HEK293T (cell line): Measurements from ENCODE around the gene TIPIN.
A peak's percentile ranks its signal among the peaks of the same experiment; 100 is the strongest.

Experiments
- CTCF ChIA-PET: fragments of 350-600 bp; formaldehyde crosslinking; extraction: SDS; loops from one replicate; lab custom pipeline; 2021; ENCODE audit warnings: antibody characterized with exemption, inconsistent platforms; lab: Yijun Ruan, JAX
- POLR2A ChIA-PET: fragments of 350-600 bp; formaldehyde crosslinking; extraction: SDS; loops from one replicate; lab custom pipeline; 2020; ENCODE audit warnings: antibody characterized with exemption, inconsistent platforms; lab: Yijun Ruan, JAX
- DNase-seq: peaks from one replicate; pipeline ENCODE4 v3.0.0; 2012; ENCODE audit warnings: mixed read lengths; ENCODE audit errors: extremely low spot score
- ARNT ChIP-seq: fragments of 450-650 bp; IDR thresholded peaks from 2 replicates; pipeline ENCODE4 v1.6.1; 2017; ENCODE audit warnings: mild to moderate bottlenecking
- BHLHE40 ChIP-seq: fragments of 450-650 bp; IDR thresholded peaks from 2 replicates; pipeline ENCODE4 v1.6.1; 2016; ENCODE audit warnings: mild to moderate bottlenecking, moderate library complexity, borderline replicate concordance
- CTBP1 ChIP-seq: fragments of 450-650 bp; IDR thresholded peaks from 2 replicates; pipeline ENCODE4 v1.6.1; 2016; ENCODE audit warnings: borderline replicate concordance
- ELF4 ChIP-seq: fragments of 450-650 bp; IDR thresholded peaks from 2 replicates; pipeline ENCODE4 v1.6.1; 2017; ENCODE audit warnings: antibody characterized with exemption
- FOXA1 ChIP-seq: fragments of 450-650 bp; IDR thresholded peaks from 2 replicates; pipeline ENCODE4 v1.6.1; 2016; ENCODE audit warnings: mild to moderate bottlenecking
- FOXK2 ChIP-seq: fragments of 450-650 bp; IDR thresholded peaks from 2 replicates; pipeline ENCODE4 v1.6.1; 2016; ENCODE audit warnings: mild to moderate bottlenecking
- FOXM1 ChIP-seq: fragments of 450-650 bp; IDR thresholded peaks from 2 replicates; pipeline ENCODE4 v1.6.1; 2017; ENCODE audit warnings: mild to moderate bottlenecking, borderline replicate concordance
- HDGF ChIP-seq: fragments of 450-650 bp; IDR thresholded peaks from 2 replicates; pipeline ENCODE4 v1.6.1; 2017; ENCODE audit warnings: antibody characterized with exemption, borderline replicate concordance
- L3MBTL2 ChIP-seq: fragments of 450-650 bp; conservative IDR thresholded peaks from 2 replicates; pipeline ENCODE4 v1.6.1; 2016; ENCODE audit warnings: mild to moderate bottlenecking
- LEF1 ChIP-seq: fragments of 450-650 bp; IDR thresholded peaks from 2 replicates; pipeline ENCODE4 v1.6.1; 2017; ENCODE audit warnings: mild to moderate bottlenecking, borderline replicate concordance
- NFRKB ChIP-seq: fragments of 450-650 bp; IDR thresholded peaks from 2 replicates; pipeline ENCODE4 v1.6.1; 2016; ENCODE audit warnings: mild to moderate bottlenecking, moderate library complexity
- SP1 ChIP-seq: fragments of 450-650 bp; IDR thresholded peaks from 2 replicates; pipeline ENCODE4 v1.6.1; 2017
- SUZ12 ChIP-seq: fragments of 450-650 bp; IDR thresholded peaks from 2 replicates; pipeline ENCODE4 v1.6.1; 2016; ENCODE audit warnings: mild to moderate bottlenecking
- TARDBP ChIP-seq: fragments of 450-650 bp; IDR thresholded peaks from 2 replicates; pipeline ENCODE4 v1.6.1; 2016
- ZNF384 ChIP-seq: fragments of 450-650 bp; IDR thresholded peaks from 2 replicates; pipeline ENCODE4 v1.6.1; 2016
- TF ChIP-seq, protein P1 (sequence below): fragments of 450-650 bp; IDR thresholded peaks from 2 replicates; pipeline ENCODE4 v1.6.1; 2016

Gene TIPIN

DNA sequence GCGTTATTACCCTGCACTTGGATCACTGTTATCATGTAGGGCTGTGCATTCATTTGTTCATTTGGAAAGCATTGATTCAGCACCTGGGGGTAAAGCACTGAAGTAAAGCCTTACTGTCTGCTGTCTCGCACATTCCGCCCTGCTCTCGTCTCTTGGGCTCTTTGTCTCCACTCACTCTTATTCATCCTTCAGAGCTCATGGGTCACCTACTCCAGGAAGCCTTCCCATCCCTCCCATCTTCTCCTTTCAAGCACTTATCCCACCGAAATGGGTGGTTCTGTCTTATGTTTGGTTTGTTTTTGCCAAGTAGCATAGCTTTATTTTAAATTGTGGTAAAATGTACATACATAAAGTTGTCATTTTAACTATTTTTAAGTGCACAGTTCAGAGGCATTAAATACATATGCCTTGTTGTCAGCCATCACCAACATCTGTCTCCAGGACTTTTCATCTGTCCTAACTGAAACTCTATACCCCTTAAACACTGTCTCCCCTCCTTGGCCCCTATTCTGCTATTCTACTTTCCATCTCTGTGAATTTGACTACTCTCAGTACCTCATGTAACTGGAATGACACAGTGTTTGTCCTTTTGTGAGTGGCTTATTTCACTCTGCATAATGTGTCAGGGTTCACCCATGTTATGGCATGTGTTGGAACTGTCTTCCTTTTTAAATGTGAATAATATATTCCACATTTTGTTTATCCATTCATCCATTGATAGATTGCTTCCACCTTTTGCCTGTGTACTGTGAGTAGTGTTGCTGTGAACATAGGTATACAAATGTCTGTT, 53.8 kb downstream of the TIPIN start:
- ChIA-PET CTCF (no interaction called here), POLR2A (interaction anchor here (1.0 to 1.1 kb wide), 2 partner anchors 52 to 54 kb away, joined by 3 read pairs; partner anchors contain the start of gene TIPIN)
- TF ChIP-seq BHLHE40: no peak
- TF ChIP-seq L3MBTL2: no peak
- TF ChIP-seq LEF1: no peak
- TF ChIP-seq FOXK2: no peak
- no peak for TF ChIP-seq NFRKB
- no peak for TF ChIP-seq CTBP1
- no peak for TF ChIP-seq SP1
- TF ChIP-seq SUZ12: no peak
- no peak for TF ChIP-seq ZNF384
- no peak for TF ChIP-seq TARDBP
- no peak for TF ChIP-seq ARNT
- TF ChIP-seq HDGF: no peak
- TF ChIP-seq FOXM1: no peak
- TF ChIP-seq, protein P1, sequence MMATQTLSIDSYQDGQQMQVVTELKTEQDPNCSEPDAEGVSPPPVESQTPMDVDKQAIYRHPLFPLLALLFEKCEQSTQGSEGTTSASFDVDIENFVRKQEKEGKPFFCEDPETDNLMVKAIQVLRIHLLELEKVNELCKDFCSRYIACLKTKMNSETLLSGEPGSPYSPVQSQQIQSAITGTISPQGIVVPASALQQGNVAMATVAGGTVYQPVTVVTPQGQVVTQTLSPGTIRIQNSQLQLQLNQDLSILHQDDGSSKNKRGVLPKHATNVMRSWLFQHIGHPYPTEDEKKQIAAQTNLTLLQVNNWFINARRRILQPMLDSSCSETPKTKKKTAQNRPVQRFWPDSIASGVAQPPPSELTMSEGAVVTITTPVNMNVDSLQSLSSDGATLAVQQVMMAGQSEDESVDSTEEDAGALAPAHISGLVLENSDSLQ: no peak
- TF ChIP-seq ELF4: no peak
- TF ChIP-seq FOXA1: no peak
- no peak for DNase-seq

DNA sequence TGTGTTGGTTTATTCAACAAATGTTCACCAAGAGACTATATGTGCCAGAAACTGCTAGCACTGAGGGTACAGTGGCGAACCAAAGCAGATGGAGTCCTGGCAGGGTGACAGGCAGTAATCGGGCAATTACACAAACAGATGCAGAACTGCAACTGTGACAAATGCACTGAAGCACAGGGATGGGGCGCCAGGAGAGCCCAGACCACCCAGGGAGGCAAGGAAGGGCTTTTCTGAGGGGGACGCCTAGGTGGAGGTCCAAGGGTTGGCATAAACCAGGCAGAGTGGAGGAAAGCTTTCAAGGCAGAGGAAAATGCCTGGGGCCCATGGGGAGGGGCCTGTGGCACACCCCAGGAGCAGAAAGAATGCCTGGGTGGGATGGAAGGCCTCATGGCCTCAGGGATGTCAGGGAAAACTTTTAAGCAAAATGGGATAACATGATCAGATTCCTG, 57.7 kb downstream of the TIPIN start:
- ChIA-PET CTCF (interaction anchor here (0.7 kb wide), 1 partner anchor 200 kb away, joined by 3 read pairs; no protein-coding TSS in a partner anchor), POLR2A (no interaction called here)
- DNase-seq: no peak
- no peak for TF ChIP-seq SUZ12
- TF ChIP-seq SP1: no peak

DNA sequence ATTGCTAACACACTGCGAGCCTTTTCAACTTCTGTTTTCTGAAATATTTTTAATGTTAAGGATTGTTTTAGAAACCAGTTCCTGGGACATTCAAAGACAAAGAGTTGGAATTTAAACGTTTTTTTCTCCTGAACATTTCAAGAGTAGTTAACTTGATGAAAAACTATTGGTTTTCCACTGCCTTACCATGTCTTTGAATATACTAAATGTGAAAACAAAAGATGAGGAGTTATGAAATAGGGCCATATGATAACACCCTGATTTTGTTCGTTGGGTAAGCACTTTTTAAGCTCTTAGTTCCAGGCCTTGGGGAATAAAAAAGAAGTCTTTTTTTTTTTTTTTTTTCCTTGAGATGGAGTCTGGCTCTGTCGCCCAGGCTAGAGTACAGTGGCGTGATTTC, 60.3 kb downstream of the TIPIN start:
- CTCF ChIA-PET: interaction anchor here (0.8 kb wide), 1 partner anchor 315 kb away, joined by 3 read pairs; no protein-coding TSS in a partner anchor
- no peak for DNase-seq
- POLR2A ChIA-PET: interaction anchor here (0.6 kb wide), 1 partner anchor 211 kb away, joined by 3 read pairs; no protein-coding TSS in a partner anchor
- TF ChIP-seq ARNT: no peak
- TF ChIP-seq SUZ12: no peak
- TF ChIP-seq NFRKB: no peak
- no peak for TF ChIP-seq CTBP1
- no peak for TF ChIP-seq SP1

DNA sequence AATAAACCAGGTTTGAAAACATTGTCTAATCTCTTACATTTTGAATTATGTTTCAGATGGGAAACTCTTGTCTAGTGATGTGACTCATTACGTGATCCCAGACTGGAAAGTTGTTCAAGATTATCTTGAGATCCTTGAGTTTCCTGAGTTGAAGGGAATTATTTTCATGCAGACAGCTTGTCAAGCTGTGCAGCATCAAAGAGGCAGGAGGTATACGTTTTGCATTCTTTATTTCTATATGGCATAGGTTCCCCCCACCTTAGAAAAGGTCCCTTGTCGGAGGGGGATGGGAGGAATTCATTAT, 61.6 kb downstream of the TIPIN start:
- TF ChIP-seq FOXM1: no peak
- no peak for TF ChIP-seq TARDBP
- TF ChIP-seq BHLHE40: no peak
- no peak for TF ChIP-seq LEF1
- TF ChIP-seq ELF4: no peak
- TF ChIP-seq CTBP1: no peak
- TF ChIP-seq SP1: no peak
- no peak for TF ChIP-seq ZNF384
- TF ChIP-seq L3MBTL2: no peak
- DNase-seq: no peak
- POLR2A ChIA-PET: interaction anchor here (0.7 to 2.4 kb wide), 10 partner anchors 11 to 425 kb away, joined by 3 to 8 read pairs (median 4); partner anchors contain the start of genes RAB11A, RPL4 and ZWILCH
- CTCF ChIA-PET: interaction anchor here (0.9 to 1.0 kb wide), 2 partner anchors 203 to 432 kb away, joined by 3 read pairs; no protein-coding TSS in a partner anchor

DNA sequence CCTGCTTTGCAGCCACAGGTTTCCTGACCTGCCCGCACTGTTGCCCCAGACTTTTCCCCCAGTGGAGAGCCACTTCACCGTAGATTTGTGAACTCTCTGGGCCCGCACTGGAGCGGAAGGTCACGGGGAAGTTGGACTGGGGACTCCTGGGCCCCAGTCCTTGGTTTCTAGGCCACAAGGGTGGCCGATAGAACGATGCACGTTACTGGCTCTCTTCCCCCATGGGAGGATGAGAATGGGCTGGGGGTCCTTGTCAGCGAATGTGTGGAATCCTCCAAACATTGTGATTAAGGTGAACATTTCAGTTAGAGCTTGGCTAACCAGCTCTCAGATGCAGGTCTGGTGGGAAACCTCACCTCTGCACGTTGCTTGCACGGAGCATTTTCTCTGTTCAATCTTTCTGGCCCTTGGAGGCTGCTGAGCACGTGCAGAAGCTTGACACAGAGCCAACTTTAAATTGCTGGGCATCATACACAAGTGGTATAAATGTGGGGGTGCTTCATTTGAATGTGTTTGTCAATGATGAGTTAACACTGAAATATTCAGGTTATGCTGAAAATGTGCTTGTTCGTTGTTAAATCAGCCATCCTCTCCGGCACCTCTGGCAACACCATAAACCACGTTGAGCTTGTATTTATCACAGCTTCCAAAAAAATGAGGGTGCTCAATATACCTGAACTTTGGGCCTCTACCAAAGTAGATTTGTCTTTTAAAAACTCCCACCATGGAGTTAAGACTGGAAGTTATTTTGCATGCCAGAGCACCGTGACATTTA, 62.1 kb downstream of the TIPIN start:
- peak; percentile 86 for TF ChIP-seq L3MBTL2
- no peak for TF ChIP-seq NFRKB
- POLR2A ChIA-PET: interaction anchor here (0.7 to 2.4 kb wide), 10 partner anchors 10 to 425 kb away, joined by 3 to 8 read pairs (median 4); partner anchors contain the start of genes RAB11A, RPL4 and ZWILCH
- CTCF ChIA-PET: interaction anchor here (0.9 to 1.0 kb wide), 2 partner anchors 204 to 432 kb away, joined by 3 read pairs; no protein-coding TSS in a partner anchor
- peak; percentile 30 for DNase-seq

DNA sequence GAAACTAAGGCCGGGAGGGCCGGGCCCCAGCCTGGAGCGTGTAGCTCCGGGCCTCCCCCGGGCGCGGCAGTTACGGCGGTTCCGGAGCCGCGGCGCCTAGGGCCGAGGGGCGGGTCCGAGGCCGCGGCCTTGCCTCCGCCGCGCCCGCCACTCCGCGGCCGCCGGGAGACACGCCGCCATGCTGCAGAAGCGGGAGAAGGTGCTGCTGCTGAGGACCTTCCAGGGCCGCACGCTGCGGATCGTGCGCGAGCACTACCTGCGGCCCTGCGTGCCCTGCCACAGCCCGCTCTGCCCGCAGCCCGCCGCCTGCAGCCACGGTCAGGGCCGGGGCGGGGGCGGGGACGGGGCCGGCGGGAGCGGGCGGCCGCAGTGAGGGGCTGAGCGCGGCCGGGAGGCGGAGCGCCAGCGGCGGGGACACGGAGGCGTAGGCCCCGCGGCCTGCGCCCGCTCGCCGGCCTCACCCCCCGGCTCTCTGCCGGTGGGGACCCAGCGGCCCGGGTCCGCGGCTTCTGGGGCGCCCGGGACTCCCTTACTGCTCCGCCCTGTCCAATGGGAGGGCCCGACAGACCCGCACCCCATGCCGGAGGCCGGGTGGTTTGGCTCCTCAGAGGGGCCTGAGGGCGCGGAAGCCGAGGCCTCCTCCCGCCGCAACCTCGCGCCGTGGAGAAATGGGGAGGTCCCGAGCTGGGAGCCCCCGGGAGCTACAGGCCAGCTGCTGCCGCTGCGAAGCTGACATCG, 62.9 kb downstream of the TIPIN start, which contains the start of gene DIS3L:
DIS3L (plus strand) TSS at position 150 of the 738 bp plus-strand sequence; CDS start at position 179, 29 bp downstream.
- DNase-seq: peak; percentile 71
- no peak for TF ChIP-seq TARDBP
- TF ChIP-seq L3MBTL2: no peak
- 0 out of 2 replicates have a peak, but pooled peaks have one; percentile 27 for TF ChIP-seq ARNT
- ChIA-PET CTCF (no interaction called here), POLR2A (interaction anchor here (0.7 to 2.4 kb wide), 12 partner anchors 9 to 683 kb away, joined by 3 to 8 read pairs (median 4); partner anchors contain the start of genes INTS14, RAB11A, RPL4 and ZWILCH)
